ENCODE data around the gene LRRK1.

GRCh38 chr15:101055411-101055810 is 136.3 kb downstream of the LRRK1 start:
- TF ChIP-seq POLR2A (IDR thresholded peaks at IDR 0.05) (no peak), CTCF (IDR thresholded peaks at IDR 0.05) (no peak)

All from uterus (tissue), 2 donors.